PC-3 (cell line): ENCODE results near the gene FAM3B.

ENCODE experiments used
- EZH2 ChIP-seq: fragments of 300-600 bp; sonication (generic); IDR thresholded peaks from one replicate; pipeline ENCODE4 v1.6.1; 2017; ENCODE audit warnings: antibody characterized with exemption, mild to moderate bottlenecking, low read length; ENCODE audit not compliant: unreplicated experiment
- EZH2phosphoT487 ChIP-seq: fragments of 300-600 bp; sonication (generic); IDR thresholded peaks from 2 replicates; pipeline ENCODE4 v1.6.1; 2018; ENCODE audit warnings: mild to moderate bottlenecking, antibody characterized with exemption, low read length, borderline replicate concordance
- TF ChIP-seq, protein P1 (sequence below): fragments of 300-600 bp; sonication (generic); conservative IDR thresholded peaks from 2 replicates; pipeline ENCODE4 v1.5.1; 2017; ENCODE audit warnings: antibody characterized with exemption, low read depth, mild to moderate bottlenecking, low read length

DNA sequence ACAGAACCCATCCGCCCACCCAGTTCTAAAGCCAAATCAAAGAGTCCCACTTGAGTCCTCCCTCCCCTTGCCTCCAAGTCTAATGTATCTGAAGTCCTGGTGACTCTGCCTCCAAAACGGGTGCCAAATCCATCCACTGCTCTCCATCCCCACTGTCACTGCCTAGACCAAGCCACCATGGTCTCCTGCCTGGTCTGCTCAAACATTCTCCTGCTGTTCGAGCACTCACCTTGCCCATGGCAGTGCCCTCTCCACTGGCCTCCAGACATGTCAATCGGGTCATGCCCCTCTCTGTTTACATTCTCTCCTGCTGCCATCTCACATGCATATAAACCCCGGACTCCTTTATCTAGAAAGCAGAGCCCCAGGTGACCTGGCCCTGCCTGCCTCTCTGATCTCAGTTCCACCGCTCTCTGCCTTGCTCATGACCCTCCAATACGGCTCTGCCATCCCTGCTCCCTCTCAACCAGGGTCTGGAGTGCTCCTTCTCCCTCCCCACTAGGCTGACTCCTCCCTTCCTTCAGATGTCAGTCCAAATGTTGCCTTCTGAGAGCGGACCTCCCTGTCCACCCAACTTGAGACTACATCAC lies 77.4 kb downstream of the FAM3B start:
- TF ChIP-seq, protein P1, sequence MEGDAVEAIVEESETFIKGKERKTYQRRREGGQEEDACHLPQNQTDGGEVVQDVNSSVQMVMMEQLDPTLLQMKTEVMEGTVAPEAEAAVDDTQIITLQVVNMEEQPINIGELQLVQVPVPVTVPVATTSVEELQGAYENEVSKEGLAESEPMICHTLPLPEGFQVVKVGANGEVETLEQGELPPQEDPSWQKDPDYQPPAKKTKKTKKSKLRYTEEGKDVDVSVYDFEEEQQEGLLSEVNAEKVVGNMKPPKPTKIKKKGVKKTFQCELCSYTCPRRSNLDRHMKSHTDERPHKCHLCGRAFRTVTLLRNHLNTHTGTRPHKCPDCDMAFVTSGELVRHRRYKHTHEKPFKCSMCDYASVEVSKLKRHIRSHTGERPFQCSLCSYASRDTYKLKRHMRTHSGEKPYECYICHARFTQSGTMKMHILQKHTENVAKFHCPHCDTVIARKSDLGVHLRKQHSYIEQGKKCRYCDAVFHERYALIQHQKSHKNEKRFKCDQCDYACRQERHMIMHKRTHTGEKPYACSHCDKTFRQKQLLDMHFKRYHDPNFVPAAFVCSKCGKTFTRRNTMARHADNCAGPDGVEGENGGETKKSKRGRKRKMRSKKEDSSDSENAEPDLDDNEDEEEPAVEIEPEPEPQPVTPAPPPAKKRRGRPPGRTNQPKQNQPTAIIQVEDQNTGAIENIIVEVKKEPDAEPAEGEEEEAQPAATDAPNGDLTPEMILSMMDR = no peak
- TF ChIP-seq EZH2 (no peak), EZH2phosphoT487 (no peak)
